ENCODE measurements around the gene PPARA. TPM values are rescaled to one million over a fixed set of nuclear protein-coding genes. Genes with fewer than 3 reads are reported as not detected.

The PPARA gene
- total RNA-seq, 1 experiment from 2014 or later = 7.7 TPM

GRCh38 chr22:46139895-46140350, 10.4 kb upstream of the PPARA start:
- DNase-seq (no peak), ATAC-seq (no peak)
- no peaks in the 10 kb centered on the region for H3K9me2 ChIP-seq (replicated peaks; ENCODE audit: low read length)
- H3K27me3 ChIP-seq (ENCODE audit: low read length) = no peaks in the 10 kb centered on the region
- H3K4me1 ChIP-seq (ENCODE audit: insufficient read depth, low read length) = no peaks in the 10 kb centered on the region
- no peak overlapping the region for H3K4me2 ChIP-seq (ENCODE audit: low read length)
- no peaks in the 10 kb centered on the region for H3K79me2 ChIP-seq (ENCODE audit: low read length)
- no peak overlapping the region for H3K9ac ChIP-seq (ENCODE audit: low read length)
- no peaks in the 10 kb centered on the region for H3K9me3 ChIP-seq (ENCODE audit: low read length)
- H2AFZ ChIP-seq (ENCODE audit: low read length) = no peak overlapping the region
- no peak overlapping the region for H3K27ac ChIP-seq (ENCODE audit: low read length)
- H4K20me1 ChIP-seq (ENCODE audit: low read length) = no peaks in the 10 kb centered on the region
- no peak overlapping the region for H3K4me3 ChIP-seq (ENCODE audit: low read length)
- H3F3A ChIP-seq (ENCODE audit: low read length, unreplicated experiment) = no peaks in the 10 kb centered on the region
- no peaks in the 10 kb centered on the region for H3K36me3 ChIP-seq (ENCODE audit: low read depth, low read length)
- TF ChIP-seq EZH2 (IDR thresholded peaks at IDR 0.05; ENCODE audit: low read length, unreplicated experiment) (no peak), EZH2phosphoT487 (IDR thresholded peaks at IDR 0.05; ENCODE audit: borderline replicate concordance, low read length) (no peak)
- TF ChIP-seq, protein P1, sequence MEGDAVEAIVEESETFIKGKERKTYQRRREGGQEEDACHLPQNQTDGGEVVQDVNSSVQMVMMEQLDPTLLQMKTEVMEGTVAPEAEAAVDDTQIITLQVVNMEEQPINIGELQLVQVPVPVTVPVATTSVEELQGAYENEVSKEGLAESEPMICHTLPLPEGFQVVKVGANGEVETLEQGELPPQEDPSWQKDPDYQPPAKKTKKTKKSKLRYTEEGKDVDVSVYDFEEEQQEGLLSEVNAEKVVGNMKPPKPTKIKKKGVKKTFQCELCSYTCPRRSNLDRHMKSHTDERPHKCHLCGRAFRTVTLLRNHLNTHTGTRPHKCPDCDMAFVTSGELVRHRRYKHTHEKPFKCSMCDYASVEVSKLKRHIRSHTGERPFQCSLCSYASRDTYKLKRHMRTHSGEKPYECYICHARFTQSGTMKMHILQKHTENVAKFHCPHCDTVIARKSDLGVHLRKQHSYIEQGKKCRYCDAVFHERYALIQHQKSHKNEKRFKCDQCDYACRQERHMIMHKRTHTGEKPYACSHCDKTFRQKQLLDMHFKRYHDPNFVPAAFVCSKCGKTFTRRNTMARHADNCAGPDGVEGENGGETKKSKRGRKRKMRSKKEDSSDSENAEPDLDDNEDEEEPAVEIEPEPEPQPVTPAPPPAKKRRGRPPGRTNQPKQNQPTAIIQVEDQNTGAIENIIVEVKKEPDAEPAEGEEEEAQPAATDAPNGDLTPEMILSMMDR (conservative IDR thresholded peaks at IDR 0.05; ENCODE audit: low read depth, low read length) = no peak
- no TSS peak for BruUV-seq (replicated peaks)
- CTCF ChIA-PET = no interaction called here
- POLR2A ChIA-PET (ENCODE audit: unreplicated experiment) = no interaction called here
- intact Hi-C loops (cut with micrococcal nuclease) = no loop called here

DNA sequence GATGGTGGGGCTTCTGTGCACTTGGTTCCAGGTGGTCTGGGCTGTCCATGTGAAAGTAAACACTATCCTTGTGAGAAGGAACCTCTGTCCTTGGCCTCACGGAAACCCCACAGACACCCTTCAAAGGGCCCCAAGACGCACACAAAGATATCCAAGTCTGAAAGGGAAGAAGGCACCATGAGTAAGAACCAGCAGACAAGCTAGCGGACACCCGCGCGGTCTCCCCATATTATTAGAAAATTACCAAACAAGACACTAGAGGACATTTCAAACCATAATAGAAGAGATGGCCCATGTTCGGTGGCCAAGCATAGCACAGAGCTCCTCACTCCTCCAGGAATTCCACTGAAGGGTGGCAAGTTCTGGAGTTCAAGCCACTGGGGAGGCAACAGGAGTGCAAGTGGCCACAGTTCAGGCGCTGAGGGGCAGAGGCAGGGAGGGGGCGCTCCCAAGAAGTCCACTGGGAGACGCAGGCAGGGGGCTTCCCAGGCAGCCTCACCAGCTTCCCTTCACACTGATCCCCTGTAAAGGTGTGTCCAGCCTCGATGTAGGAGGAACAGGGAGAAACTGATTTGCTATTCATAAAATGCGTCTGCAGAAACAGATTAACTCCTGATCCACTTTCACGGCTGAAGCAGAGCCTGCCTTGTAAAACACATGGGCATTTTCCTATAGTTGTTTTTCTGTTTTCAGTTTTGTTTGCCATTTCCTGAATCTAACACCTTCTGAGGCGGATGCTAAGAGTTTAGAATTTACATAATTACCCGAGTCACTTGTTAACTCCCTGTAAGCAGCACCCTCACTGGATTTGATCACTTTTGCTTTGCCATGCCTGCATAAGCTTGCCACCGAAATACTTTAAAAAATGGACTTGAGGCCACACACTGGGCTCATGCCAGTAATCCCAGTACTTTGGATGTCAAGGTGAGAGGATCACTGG, 9.1 kb upstream of the PPARA start:
- no peaks in the 10 kb centered on the region for H3K9me3 ChIP-seq (ENCODE audit: low read length)
- no peak overlapping the region for H2AFZ ChIP-seq (ENCODE audit: low read length)
- H4K20me1 ChIP-seq (ENCODE audit: low read length) = no peaks in the 10 kb centered on the region
- H3K27ac ChIP-seq (ENCODE audit: low read length) = no peak overlapping the region
- H3K27me3 ChIP-seq (ENCODE audit: low read length) = no peaks in the 10 kb centered on the region
- H3K36me3 ChIP-seq (ENCODE audit: low read depth, low read length) = no peaks in the 10 kb centered on the region
- no peaks in the 10 kb centered on the region for H3K4me1 ChIP-seq (ENCODE audit: insufficient read depth, low read length)
- BruUV-seq (replicated peaks) = no TSS peak
- no peaks in the 10 kb centered on the region for H3K79me2 ChIP-seq (ENCODE audit: low read length)
- H3K4me2 ChIP-seq (ENCODE audit: low read length) = no peak overlapping the region
- CTCF ChIA-PET = no interaction called here
- intact Hi-C loops (cut with micrococcal nuclease) = no loop called here
- no peak overlapping the region for H3K4me3 ChIP-seq (ENCODE audit: low read length)
- H3K9me2 ChIP-seq (replicated peaks; ENCODE audit: low read length) = no peaks in the 10 kb centered on the region
- POLR2A ChIA-PET (ENCODE audit: unreplicated experiment) = no interaction called here
- ATAC-seq (no peak), DNase-seq (no peak)
- no peak overlapping the region for H3K9ac ChIP-seq (ENCODE audit: low read length)
- TF ChIP-seq, protein P1 (conservative IDR thresholded peaks at IDR 0.05; ENCODE audit: low read depth, low read length) = no peak
- TF ChIP-seq EZH2 (IDR thresholded peaks at IDR 0.05; ENCODE audit: low read length, unreplicated experiment) (no peak), EZH2phosphoT487 (IDR thresholded peaks at IDR 0.05; ENCODE audit: borderline replicate concordance, low read length) (no peak)
- H3F3A ChIP-seq (ENCODE audit: low read length, unreplicated experiment) = no peaks in the 10 kb centered on the region
